ENCODE results near the gene RRP8.

DNA sequence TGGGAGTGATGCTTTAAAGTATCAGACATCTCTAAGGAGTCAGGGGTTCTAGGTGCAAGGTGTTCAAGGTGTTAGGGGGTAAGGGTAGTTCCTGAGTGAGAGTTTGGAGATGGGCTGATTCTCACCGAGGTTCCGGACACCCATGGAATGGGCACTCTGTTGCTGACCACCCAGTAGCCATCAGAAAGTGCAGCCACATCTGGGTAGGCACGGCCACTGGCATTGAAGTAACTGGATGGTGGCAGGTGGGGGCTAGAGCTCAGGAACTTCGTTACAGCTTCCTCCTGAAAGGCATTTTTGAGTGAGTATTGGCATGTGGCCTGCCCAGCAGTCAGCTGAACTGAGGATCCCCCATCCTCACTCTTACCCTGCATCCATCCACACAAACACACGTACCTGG lies 11.6 kb upstream of the RRP8 start:
- no peak for TF ChIP-seq POLR2A (IDR thresholded peaks at IDR 0.05; ENCODE audit: low read depth, low read length)
- no peak for TF ChIP-seq POLR2AphosphoS5 (IDR thresholded peaks at IDR 0.05; ENCODE audit: low read depth, low read length)
